ENCODE measurements around the gene PIK3R1. TPM values are rescaled to one million over a fixed set of nuclear protein-coding genes. Genes with fewer than 3 reads are reported as not detected.

Gene PIK3R1
- total RNA-seq, 2 donors from 2014 or later = 71.6 to 81.2 TPM

- DNase-seq (ENCODE audit: low spot score) = no peak
- TF ChIP-seq POLR2AphosphoS5 (IDR thresholded peaks at IDR 0.05) (no peak), POLR2A (IDR thresholded peaks at IDR 0.05) (no peak)
- TF ChIP-seq, protein P1, sequence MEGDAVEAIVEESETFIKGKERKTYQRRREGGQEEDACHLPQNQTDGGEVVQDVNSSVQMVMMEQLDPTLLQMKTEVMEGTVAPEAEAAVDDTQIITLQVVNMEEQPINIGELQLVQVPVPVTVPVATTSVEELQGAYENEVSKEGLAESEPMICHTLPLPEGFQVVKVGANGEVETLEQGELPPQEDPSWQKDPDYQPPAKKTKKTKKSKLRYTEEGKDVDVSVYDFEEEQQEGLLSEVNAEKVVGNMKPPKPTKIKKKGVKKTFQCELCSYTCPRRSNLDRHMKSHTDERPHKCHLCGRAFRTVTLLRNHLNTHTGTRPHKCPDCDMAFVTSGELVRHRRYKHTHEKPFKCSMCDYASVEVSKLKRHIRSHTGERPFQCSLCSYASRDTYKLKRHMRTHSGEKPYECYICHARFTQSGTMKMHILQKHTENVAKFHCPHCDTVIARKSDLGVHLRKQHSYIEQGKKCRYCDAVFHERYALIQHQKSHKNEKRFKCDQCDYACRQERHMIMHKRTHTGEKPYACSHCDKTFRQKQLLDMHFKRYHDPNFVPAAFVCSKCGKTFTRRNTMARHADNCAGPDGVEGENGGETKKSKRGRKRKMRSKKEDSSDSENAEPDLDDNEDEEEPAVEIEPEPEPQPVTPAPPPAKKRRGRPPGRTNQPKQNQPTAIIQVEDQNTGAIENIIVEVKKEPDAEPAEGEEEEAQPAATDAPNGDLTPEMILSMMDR (IDR thresholded peaks at IDR 0.05) = no peak
- Histone ChIP-seq H3K27ac (no peak overlapping the region), H3K4me3 (no peak overlapping the region), H3K27me3 (replicated peaks; ENCODE audit: insufficient read depth) (no peaks in the 10 kb centered on the region), H3K36me3 (peaks cover 0 to 6% of the 10 kb centered on the region in 2 donors), H3K4me1 (replicated peaks) (peaks cover 13% of the 10 kb centered on the region), H3K9me3 (no peaks in the 10 kb centered on the region)
- WGBS = 82% methylated on average over 8 of the region's 8 CpGs
- intact Hi-C loops (cut with DNase I) = no loop called here
Measured at GRCh38 chr5:68226546-68227073, 11.1 kb downstream of the PIK3R1 start.

- Histone ChIP-seq H3K27ac (no peak overlapping the region), H3K9me3 (no peaks in the 10 kb centered on the region), H3K36me3 (peaks cover 0 to 6% of the 10 kb centered on the region in 2 donors), H3K4me1 (replicated peaks) (peaks cover 13% of the 10 kb centered on the region), H3K4me3 (no peak overlapping the region), H3K27me3 (replicated peaks; ENCODE audit: insufficient read depth) (no peaks in the 10 kb centered on the region)
- intact Hi-C loops (cut with DNase I) = no loop called here
- TF ChIP-seq POLR2A (IDR thresholded peaks at IDR 0.05) = no peak
- TF ChIP-seq POLR2AphosphoS5 (IDR thresholded peaks at IDR 0.05) = no peak
- TF ChIP-seq, protein P1 (IDR thresholded peaks at IDR 0.05) = no peak
- 67% methylated on average over 7 of the region's 7 CpGs for whole genome bisulfite sequencing
- DNase-seq (ENCODE audit: low spot score) = no peak
Measured at GRCh38 chr5:68227532-68228160, 12.1 kb downstream of the PIK3R1 start.

DNA sequence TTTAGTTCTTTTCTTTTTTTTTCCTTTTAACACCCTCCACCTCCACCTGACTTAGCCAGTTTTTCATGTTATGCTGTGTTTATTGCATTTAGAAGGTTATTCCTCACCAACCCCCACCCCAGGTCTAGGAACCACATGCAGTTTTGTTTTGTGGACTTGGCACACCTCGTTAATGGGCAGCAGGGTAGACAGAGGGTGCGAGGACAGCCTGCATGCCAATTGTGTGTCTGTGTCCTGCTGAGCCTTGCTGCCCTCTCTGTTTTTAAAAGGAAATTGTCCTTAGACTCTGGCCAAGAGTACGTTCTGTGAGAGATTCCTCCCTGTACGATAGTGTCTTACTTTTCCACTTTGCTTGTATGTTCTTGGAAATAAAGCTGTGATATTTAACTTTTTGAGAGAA lies 13.9 kb downstream of the PIK3R1 start:
- Histone ChIP-seq H3K27me3 (replicated peaks; ENCODE audit: insufficient read depth) (no peaks in the 10 kb centered on the region), H3K9me3 (no peaks in the 10 kb centered on the region), H3K27ac (no peak overlapping the region), H3K4me3 (no peak overlapping the region), H3K4me1 (replicated peaks) (peaks cover 12% of the 10 kb centered on the region), H3K36me3 (peaks cover 0 to 6% of the 10 kb centered on the region in 2 donors)
- TF ChIP-seq POLR2A (IDR thresholded peaks at IDR 0.05) (no peak), POLR2AphosphoS5 (IDR thresholded peaks at IDR 0.05) (no peak)
- TF ChIP-seq, protein P1 (IDR thresholded peaks at IDR 0.05) = no peak
- DNase-seq (ENCODE audit: low spot score) = no peak
- WGBS = 29% methylated on average over 4 of the region's 4 CpGs
- intact Hi-C loops (cut with DNase I) = no loop called here

DNA sequence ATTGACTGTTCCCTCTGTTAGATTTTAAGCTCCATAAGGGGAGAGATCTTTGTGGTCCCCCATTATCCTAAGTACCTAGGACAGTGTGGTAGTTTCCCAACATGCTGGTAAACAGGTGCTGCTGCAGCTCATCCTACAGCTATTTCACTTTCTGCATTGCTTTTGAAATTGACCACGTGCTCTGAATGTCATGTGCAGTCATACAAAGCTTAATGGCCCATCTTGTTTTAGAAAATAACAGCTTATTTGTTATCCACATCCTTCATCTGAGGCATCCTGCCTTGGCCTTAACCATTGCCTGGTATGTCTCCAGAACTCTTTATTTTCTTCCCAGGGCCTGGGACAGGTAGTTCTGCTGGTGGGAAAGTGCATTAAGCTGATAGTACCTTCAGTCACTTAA lies 14.7 kb downstream of the PIK3R1 start:
- H3K27ac ChIP-seq = no peak overlapping the region

More for the DNA sequence above, 14.7 kb downstream of the PIK3R1 start:
- no peak for TF ChIP-seq POLR2AphosphoS5 (IDR thresholded peaks at IDR 0.05)
- TF ChIP-seq, protein P1 (IDR thresholded peaks at IDR 0.05) = no peak
- no peak for TF ChIP-seq POLR2A (IDR thresholded peaks at IDR 0.05)
- intact Hi-C loops (cut with DNase I) = no loop called here
- Histone ChIP-seq H3K27me3 (replicated peaks; ENCODE audit: insufficient read depth) (no peaks in the 10 kb centered on the region), H3K9me3 (no peaks in the 10 kb centered on the region), H3K4me1 (replicated peaks) (peaks cover 5% of the 10 kb centered on the region), H3K36me3 (peaks cover 0 to 6% of the 10 kb centered on the region in 2 donors), H3K4me3 (no peak overlapping the region)
- no peak for DNase-seq (ENCODE audit: low spot score)
- WGBS = 57% methylated on average over 1 of the region's 1 CpG

Data from prostate gland (tissue), 2 donors.